C4-2B (cell line): ENCODE measurements around the gene UPF2.

Experiments
- ZFX ChIP-seq: fragments of 450-650 bp; IDR thresholded peaks from 2 replicates; pipeline ENCODE4 v1.6.1; 2017
- TF ChIP-seq, protein P1 (sequence below): fragments of 450-650 bp; conservative IDR thresholded peaks from 2 replicates; pipeline ENCODE4 v1.5.1; 2017; ENCODE audit warnings: mild to moderate bottlenecking

DNA sequence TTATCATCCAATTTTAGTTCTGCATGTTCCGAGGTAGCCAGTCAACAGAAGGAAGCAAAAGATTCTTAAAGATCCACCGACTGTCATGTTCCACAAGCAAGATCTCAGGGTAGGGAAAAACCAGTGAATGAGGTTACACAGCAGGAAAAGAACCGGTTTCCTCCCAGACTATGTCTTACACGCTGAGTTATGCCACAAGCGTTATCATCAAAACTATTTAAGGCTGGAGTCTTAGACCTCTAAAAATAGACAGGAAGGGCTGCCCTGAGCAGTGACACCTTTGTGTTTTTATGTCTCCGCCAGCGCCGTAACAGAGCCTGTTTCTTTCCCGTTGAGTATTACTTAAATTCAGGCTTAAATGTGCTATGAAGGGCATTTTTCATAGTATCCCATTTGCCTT, 171.1 kb downstream of the UPF2 start:
- TF ChIP-seq, protein P1, sequence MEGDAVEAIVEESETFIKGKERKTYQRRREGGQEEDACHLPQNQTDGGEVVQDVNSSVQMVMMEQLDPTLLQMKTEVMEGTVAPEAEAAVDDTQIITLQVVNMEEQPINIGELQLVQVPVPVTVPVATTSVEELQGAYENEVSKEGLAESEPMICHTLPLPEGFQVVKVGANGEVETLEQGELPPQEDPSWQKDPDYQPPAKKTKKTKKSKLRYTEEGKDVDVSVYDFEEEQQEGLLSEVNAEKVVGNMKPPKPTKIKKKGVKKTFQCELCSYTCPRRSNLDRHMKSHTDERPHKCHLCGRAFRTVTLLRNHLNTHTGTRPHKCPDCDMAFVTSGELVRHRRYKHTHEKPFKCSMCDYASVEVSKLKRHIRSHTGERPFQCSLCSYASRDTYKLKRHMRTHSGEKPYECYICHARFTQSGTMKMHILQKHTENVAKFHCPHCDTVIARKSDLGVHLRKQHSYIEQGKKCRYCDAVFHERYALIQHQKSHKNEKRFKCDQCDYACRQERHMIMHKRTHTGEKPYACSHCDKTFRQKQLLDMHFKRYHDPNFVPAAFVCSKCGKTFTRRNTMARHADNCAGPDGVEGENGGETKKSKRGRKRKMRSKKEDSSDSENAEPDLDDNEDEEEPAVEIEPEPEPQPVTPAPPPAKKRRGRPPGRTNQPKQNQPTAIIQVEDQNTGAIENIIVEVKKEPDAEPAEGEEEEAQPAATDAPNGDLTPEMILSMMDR: no peak
- no peak for TF ChIP-seq ZFX
